H9 (cell line): Measurements from ENCODE around the gene LMO4. TPM values are rescaled to one million over a fixed set of nuclear protein-coding genes. Genes with fewer than 3 reads are reported as not detected.
A peak's percentile ranks its signal among the peaks of the same experiment; 100 is the strongest.

Experiments used
- DNase-seq: peaks from one replicate; pipeline ENCODE4 v3.0.0-alpha.2; 2017
- H2AFZ ChIP-seq: one replicate; pipeline ENCODE4 v1.6.1; 2013; ENCODE audit warnings: mild to moderate bottlenecking, low read length, control low read depth, moderate library complexity
- H2AK5ac ChIP-seq: 2 replicates; pipeline ENCODE4 v1.6.1; 2013; ENCODE audit warnings: low read length, control low read depth, mixed read lengths; ENCODE audit not compliant: insufficient read length
- H2BK120ac ChIP-seq: one replicate; pipeline ENCODE4 v1.6.1; 2013; ENCODE audit warnings: low read depth, mild to moderate bottlenecking, low read length, control low read depth, inconsistent platforms; ENCODE audit not compliant: poor library complexity, severe bottlenecking
- H2BK12ac ChIP-seq: 2 replicates; pipeline ENCODE4 v1.6.1; 2013; ENCODE audit warnings: low read length, control low read depth, mixed read lengths, low read depth; ENCODE audit not compliant: insufficient read length
- H2BK15ac ChIP-seq: 2 replicates; pipeline ENCODE4 v1.6.1; 2013; ENCODE audit warnings: low read depth, low read length, control low read depth
- H2BK20ac ChIP-seq: one replicate; pipeline ENCODE4 v1.6.1; 2013; ENCODE audit warnings: low read depth, mild to moderate bottlenecking, low read length, control low read depth, inconsistent platforms; ENCODE audit not compliant: poor library complexity, severe bottlenecking
- H2BK5ac ChIP-seq: 2 replicates; pipeline ENCODE4 v1.6.1; 2013; ENCODE audit warnings: low read length, control low read depth, mixed read lengths; ENCODE audit not compliant: insufficient read length
- H3K14ac ChIP-seq: 2 replicates; pipeline ENCODE4 v1.6.1; 2013; ENCODE audit warnings: low read length, control low read depth; ENCODE audit not compliant: insufficient read depth
- H3K18ac ChIP-seq: 2 replicates; pipeline ENCODE4 v1.6.1; 2013; ENCODE audit warnings: low read depth, mild to moderate bottlenecking, mixed read lengths, low read length, control low read depth; ENCODE audit not compliant: insufficient read length
- H3K23ac ChIP-seq: 2 replicates; pipeline ENCODE4 v1.6.1; 2013; ENCODE audit warnings: low read length, control low read depth, mixed read lengths, low read depth; ENCODE audit not compliant: insufficient read length
- H3K23me2 ChIP-seq: 2 replicates; pipeline ENCODE4 v1.6.1; 2013; ENCODE audit warnings: low read depth, mild to moderate bottlenecking, mixed read lengths, low read length, control low read depth; ENCODE audit not compliant: insufficient read length, poor library complexity, severe bottlenecking
- H3K27ac ChIP-seq: 2 replicates; pipeline ENCODE4 v1.5.1; 2013; ENCODE audit warnings: low read length, control low read depth, mixed read lengths, low read depth; ENCODE audit not compliant: insufficient read length
- H3K27me3 ChIP-seq: 2 replicates; pipeline ENCODE4 v1.6.1; 2013; ENCODE audit warnings: low read length, control low read depth, inconsistent platforms; ENCODE audit not compliant: insufficient read depth
- H3K4ac ChIP-seq: 2 replicates; pipeline ENCODE4 v1.6.1; 2013; ENCODE audit warnings: low read depth, mild to moderate bottlenecking, control low read depth, inconsistent platforms, low read length, moderate library complexity
- H3K4me1 ChIP-seq: 2 replicates; pipeline ENCODE4 v1.6.1; 2013; ENCODE audit warnings: low read length, control low read depth, inconsistent platforms; ENCODE audit not compliant: insufficient read depth
- H3K4me2 ChIP-seq: 2 replicates; pipeline ENCODE4 v1.6.1; 2013; ENCODE audit warnings: low read length, control low read depth, mixed read lengths; ENCODE audit not compliant: insufficient read length, insufficient read depth
- H3K56ac ChIP-seq: 2 replicates; pipeline ENCODE4 v1.6.1; 2013; ENCODE audit warnings: low read depth, mild to moderate bottlenecking, mixed read lengths, low read length, control low read depth; ENCODE audit not compliant: insufficient read length
- H3K79me1 ChIP-seq: 2 replicates; pipeline ENCODE4 v1.6.1; 2013; ENCODE audit warnings: low read depth, mild to moderate bottlenecking, moderate library complexity, low read length, control low read depth, inconsistent platforms; ENCODE audit not compliant: insufficient read depth, poor library complexity, severe bottlenecking
- H3K79me2 ChIP-seq: 2 replicates; pipeline ENCODE4 v1.6.1; 2013; ENCODE audit warnings: low read length, control low read depth, inconsistent platforms; ENCODE audit not compliant: insufficient read depth
- H3K9ac ChIP-seq: 2 replicates; pipeline ENCODE4 v1.6.1; 2013; ENCODE audit warnings: low read length, control low read depth, mixed read lengths; ENCODE audit not compliant: insufficient read length; ENCODE audit errors: extremely low read depth
- H3K9me3 ChIP-seq: one replicate; pipeline ENCODE4 v1.6.1; 2013; ENCODE audit warnings: low read depth, low read length, inconsistent platforms; ENCODE audit not compliant: control insufficient read depth
- H3T11ph ChIP-seq: one replicate; pipeline ENCODE4 v1.6.1; 2013; ENCODE audit warnings: mild to moderate bottlenecking, low read length, control low read depth, inconsistent platforms
- H4K20me1 ChIP-seq: one replicate; pipeline ENCODE4 v1.6.1; 2013; ENCODE audit not compliant: control insufficient read depth, insufficient read length, insufficient read depth
- H4K5ac ChIP-seq: 2 replicates; pipeline ENCODE4 v1.6.1; 2013; ENCODE audit warnings: low read depth, mild to moderate bottlenecking, mixed read lengths, low read length, control low read depth; ENCODE audit not compliant: insufficient read length
- H4K8ac ChIP-seq: replicated peaks from 2 replicates; pipeline ENCODE4 v1.6.1; 2013; ENCODE audit warnings: low read length, control low read depth, mixed read lengths, low read depth; ENCODE audit not compliant: insufficient read length
- H4K91ac ChIP-seq: 2 replicates; pipeline ENCODE4 v1.6.1; 2013; ENCODE audit warnings: low read depth, mild to moderate bottlenecking, moderate library complexity, mixed read lengths, low read length, control low read depth; ENCODE audit not compliant: insufficient read length
- H3K27ac Mint-ChIP-seq, 3 experiments: 2 replicates in 2 of 3; 3 replicates in 1 of 3; pipeline ENCODE4 v1.8.0; 2020 to 2021; ENCODE audit warnings: mixed read lengths in 3 of 3, mild to moderate bottlenecking in 1 of 3, moderate library complexity in 1 of 3
- H3K27me3 Mint-ChIP-seq: 2 replicates; pipeline ENCODE4 v1.8.0; 2021; ENCODE audit warnings: low read depth, mild to moderate bottlenecking, moderate library complexity, mixed read lengths
- H3K36me3 Mint-ChIP-seq, 3 experiments: 2 replicates in 2 of 3; 3 replicates in 1 of 3; pipeline ENCODE4 v1.8.0; 2020 to 2021; ENCODE audit warnings: low read depth in 3 of 3, mixed read lengths in 3 of 3; ENCODE audit not compliant: insufficient read depth in 1 of 3
- H3K4me1 Mint-ChIP-seq, 2 experiments: 2 replicates each; pipeline ENCODE4 v1.8.0; 2020; ENCODE audit warnings: mixed read lengths in 2 of 2
- H3K4me3 Mint-ChIP-seq, 2 experiments: 2 replicates in 1 of 2; 3 replicates in 1 of 2; pipeline ENCODE4 v1.8.0; 2020 to 2021; ENCODE audit warnings: mild to moderate bottlenecking in 2 of 2, mixed read lengths in 2 of 2, moderate library complexity in 1 of 2
- H3K9me3 Mint-ChIP-seq, 2 experiments: 2 replicates in 1 of 2; 3 replicates in 1 of 2; pipeline ENCODE4 v1.8.0; 2020; ENCODE audit warnings: mild to moderate bottlenecking in 2 of 2, mixed read lengths in 2 of 2, moderate library complexity in 1 of 2
- WGBS: extraction: QIAGEN DNeasy Blood & Tissue Kit; methylation state at CpG from one replicate; pipeline ENCODE4 v1.1.7; 2013; ENCODE audit warnings: missing lambda C conversion rate, low lambda C conversion rate, mixed read lengths; ENCODE audit not compliant: insufficient read length; ENCODE audit errors: extremely low coverage; 5-methylcytosine and 5-hydroxymethylcytosine counted together
- total RNA-seq: library from RNA; stranded (reverse); gene quantifications from 2 replicates; pipeline ENCODE4 v1.2.1, GENCODE V29; 2021
- TF ChIP-seq, protein P1 (sequence below): fragments of 200-600 bp; sonication (generic); conservative IDR thresholded peaks from 3 replicates; pipeline ENCODE4 v1.8.0; 2021; ENCODE audit warnings: antibody characterized with exemption, mild to moderate bottlenecking

The LMO4 gene
- total RNA-seq, 1 experiment from 2014 or later: 64.9 TPM

DNA sequence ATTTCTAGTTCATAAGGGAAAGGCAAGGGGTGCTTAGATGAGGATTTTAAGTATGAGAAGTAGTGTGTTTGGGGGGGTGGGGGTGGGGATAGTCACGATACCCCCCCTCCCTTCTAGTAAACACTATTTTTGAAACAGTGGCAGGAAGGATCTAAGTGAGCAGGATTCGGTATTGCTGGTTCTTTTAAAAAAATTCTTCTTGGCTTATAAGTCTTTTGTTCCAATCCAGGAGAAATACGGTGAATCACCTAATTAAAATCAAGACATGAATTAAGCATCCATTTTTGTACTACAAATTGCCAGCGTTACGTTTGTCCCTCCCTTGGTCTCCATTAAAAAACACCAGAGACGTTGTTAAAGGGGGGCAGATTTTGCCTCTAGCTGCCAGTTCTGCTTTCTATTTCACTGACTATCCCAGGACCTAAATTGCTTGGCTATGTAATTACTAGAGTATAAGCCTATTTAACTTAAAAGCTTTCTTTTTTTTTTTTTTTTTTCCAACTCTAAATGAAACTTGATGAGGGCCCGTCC, 911 bp downstream of the LMO4 start:
- Histone ChIP-seq H3K79me1 (no peaks in the 10 kb centered on the region), H3K4ac (no peak overlapping the region), H3K23me2 (peaks cover 20% of the 10 kb centered on the region), H4K5ac (no peak overlapping the region), H2AFZ (no peak overlapping the region), H2BK20ac (no peak overlapping the region), H3K27me3 (no peaks in the 10 kb centered on the region), H3T11ph (no peak overlapping the region), H2BK120ac (peak overlapping the region; percentile 75), H3K9ac (peak overlapping the region; percentile 92), H3K79me2 (peaks cover 16% of the 10 kb centered on the region; the same call in 1 of the 2 replicates), H2BK12ac (no peak overlapping the region), H3K4me1 (peaks cover 10% of the 10 kb centered on the region; the same call in 1 of the 2 replicates), H2AK5ac (no peak overlapping the region), H3K4me2 (peak overlapping the region; percentile 87), H2BK15ac (no peak overlapping the region), H4K20me1 (peaks cover 2% of the 10 kb centered on the region), H3K14ac (peak overlapping the region; percentile 73; the same call in 1 of the 2 replicates), H3K56ac (no peak overlapping the region), H2BK5ac (no peak overlapping the region), H3K23ac (no peak overlapping the region), H4K8ac (no peak overlapping the region), H3K27ac (no peak overlapping the region), H4K91ac (no peak overlapping the region), H3K18ac (peak overlapping the region; percentile 42), H3K9me3 (no peaks in the 10 kb centered on the region)
- peaks cover 36 to 39% of the 10 kb centered on the region in 2 experiments for H3K4me1 Mint-ChIP-seq
- peaks cover 20 to 25% (median 24%) of the 10 kb centered on the region in 3 experiments for H3K36me3 Mint-ChIP-seq
- no peaks in the 10 kb centered on the region; a peak in 1 of 5 replicates for H3K9me3 Mint-ChIP-seq
- DNase-seq: no peak
- TF ChIP-seq, protein P1, sequence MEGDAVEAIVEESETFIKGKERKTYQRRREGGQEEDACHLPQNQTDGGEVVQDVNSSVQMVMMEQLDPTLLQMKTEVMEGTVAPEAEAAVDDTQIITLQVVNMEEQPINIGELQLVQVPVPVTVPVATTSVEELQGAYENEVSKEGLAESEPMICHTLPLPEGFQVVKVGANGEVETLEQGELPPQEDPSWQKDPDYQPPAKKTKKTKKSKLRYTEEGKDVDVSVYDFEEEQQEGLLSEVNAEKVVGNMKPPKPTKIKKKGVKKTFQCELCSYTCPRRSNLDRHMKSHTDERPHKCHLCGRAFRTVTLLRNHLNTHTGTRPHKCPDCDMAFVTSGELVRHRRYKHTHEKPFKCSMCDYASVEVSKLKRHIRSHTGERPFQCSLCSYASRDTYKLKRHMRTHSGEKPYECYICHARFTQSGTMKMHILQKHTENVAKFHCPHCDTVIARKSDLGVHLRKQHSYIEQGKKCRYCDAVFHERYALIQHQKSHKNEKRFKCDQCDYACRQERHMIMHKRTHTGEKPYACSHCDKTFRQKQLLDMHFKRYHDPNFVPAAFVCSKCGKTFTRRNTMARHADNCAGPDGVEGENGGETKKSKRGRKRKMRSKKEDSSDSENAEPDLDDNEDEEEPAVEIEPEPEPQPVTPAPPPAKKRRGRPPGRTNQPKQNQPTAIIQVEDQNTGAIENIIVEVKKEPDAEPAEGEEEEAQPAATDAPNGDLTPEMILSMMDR: no peak
- H3K27me3 Mint-ChIP-seq: peaks cover 3% of the 10 kb centered on the region
- H3K27ac Mint-ChIP-seq: peak overlapping the region; percentile 77 to 98 (median 96); a peak in 5 of 7 replicates
- H3K4me3 Mint-ChIP-seq: peak overlapping the region; percentile 82 to 91
- WGBS: no CpG with 5 or more reads among the region's 7 CpGs
